Activated CD4-positive, alpha-beta T cell treated with anti-CD3 and anti-CD28 coated beads for 4 hours (primary cell): ENCODE results near the gene RBBP8NL.
A peak's percentile ranks its signal among the peaks of the same experiment; 100 is the strongest.

Source experiments
- DNase-seq, 2 donors: peaks; one replicate each; pipeline ENCODE4 v3.0.0-alpha.2; 2020

Gene RBBP8NL

DNA sequence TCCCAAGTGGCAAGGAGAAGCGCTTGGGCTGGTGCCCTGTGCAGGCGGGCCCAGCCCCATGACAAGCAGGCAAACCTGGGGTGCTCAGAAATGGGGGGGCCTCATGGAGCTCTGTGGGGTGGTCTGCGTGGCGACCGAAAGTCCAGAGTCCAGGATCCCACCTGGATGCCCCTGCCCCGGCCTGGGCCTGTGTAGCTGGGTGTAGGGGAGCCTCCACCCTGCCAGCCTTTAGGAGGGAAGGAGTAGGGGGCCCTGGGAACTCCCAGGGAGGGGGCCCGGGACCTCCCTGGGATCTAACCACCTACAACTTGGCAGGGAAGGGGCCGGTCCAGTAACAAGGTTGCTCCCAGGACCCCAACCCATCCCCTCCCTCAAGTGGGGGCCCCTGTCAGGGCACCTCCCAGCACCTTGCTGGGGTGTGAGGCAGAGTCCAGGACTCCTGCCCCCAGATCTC lies 55.7 kb downstream of the RBBP8NL start:
- DNase-seq: no peak

DNA sequence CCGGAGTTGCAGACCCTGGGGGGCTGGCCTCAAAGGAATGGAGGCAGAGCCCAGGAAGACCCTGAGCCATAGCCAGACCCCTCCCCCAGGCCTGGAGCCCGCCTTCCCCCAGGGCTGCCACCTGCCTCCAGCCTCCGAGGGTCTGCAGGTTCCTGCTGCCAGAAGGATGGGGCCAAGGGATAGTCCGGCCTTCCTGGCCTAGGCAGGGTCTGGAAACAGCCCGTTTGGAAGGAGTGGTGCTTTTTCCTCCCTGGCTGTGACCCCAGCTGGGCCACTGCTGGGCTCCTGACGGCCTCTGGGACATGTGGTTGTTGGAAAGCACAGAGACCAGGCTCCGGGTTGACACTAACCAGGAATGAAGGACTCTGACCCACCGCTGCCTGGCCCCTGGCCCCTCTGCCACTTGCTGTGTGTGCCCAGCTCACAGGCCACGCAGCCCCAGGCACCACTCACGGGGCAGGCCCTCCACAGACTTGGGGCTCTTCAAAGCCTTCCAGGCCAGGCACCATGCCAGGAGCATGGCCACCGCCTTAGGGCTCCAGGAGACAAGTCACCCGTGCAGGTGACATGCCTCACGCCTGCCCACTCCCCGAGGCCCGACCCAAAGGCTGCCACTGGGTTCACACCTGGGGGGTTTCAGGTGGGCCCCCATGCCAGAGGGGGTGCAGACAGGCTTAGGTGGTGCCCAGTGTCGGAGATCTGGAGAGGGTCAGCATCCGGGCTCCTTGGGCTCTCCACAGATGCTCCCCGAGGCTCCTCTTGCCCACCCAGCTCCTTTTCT lies 56.3 kb downstream of the RBBP8NL start:
- DNase-seq: no peak

DNA sequence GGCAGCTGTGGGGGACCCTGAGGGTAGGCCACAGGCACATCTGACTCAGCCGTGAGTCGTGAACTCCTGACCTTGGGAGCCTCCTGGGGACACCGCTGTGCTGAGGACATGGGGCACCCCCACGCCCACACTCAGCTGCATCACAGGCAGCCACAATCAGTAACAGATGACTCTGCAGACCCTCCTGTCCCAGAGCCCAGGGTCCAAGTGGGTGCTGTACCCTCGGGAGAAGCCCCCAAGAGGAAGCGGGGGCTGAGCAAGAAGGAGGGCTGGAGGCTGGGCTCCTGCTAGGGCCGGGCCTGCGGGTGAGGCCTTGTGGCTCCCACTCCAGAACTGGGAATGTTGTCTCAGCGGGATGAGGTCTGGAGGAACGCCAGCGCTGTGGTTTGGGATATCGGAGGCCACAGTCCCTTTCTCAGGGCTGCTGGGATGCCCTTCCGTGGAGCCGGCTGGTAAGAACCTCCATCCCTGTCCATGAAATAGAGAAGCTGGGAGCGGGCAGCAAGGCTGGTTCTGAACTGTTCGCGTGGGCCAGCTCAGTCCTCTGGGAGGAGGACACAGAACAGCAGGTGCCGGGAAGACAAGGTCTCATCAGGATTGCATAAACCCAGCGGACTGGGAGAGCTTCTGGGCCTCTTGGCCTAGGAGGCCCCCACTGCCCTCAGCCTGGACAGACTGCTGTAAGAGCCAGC lies 57.1 kb downstream of the RBBP8NL start:
- DNase-seq: peak in 1 of 2 donors; percentile 29

DNA sequence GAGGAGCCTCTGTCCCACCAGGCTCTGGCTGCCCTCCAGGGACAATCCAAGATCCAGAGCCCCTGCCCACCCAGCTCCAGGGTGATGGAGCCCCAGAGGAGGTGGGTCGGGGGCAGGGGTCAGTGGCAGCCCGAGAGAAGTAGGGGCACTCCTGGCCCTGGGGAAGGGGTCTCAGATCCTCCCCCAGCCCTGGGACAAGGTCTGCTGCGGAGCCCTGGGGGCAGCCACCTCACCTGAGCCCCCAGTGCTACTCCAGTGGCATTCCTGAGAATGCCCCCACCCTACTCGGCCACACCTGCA lies 57.6 kb downstream of the RBBP8NL start:
- no peak for DNase-seq

DNA sequence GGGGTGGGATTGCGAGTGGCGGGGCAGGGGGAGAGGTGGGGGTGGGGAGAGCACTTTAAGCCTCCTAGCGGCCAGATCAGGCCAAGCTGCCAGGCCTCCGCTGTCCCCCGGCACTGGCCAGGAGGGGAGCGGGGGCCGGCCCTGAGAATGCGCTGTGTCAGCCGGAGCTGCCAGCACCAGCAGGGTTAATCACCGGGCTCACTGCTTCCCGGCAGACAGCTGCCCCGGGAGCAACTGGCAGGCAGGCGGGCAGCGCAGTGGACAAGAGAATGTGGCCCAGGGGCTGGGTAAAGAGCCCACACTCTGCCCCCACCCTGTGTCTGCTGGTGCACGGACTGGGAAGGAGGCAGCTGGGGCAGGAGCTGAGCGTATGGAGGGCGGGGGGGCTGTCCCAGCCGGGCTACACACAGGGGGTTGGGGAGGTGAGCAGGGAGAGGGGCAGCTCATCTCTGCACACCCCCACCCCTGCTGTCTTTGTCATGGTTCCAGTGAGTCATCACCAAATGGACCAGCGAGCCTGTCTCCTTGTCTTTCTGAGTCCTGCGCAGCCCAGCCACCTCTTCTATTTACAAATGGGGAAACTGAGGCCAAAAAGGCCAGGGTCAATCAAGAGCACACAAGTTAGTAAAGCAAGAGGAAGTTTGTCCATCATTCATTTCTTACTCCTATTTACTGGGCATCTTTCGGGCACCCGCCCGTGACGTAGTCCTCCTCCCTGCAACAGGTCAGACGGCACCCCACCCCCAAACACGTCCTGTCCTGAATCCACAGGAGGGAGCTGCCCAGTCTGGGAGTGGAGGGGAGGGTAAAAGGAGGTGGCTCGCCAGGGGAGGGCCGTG lies 58.1 kb downstream of the RBBP8NL start:
- no peak for DNase-seq

DNA sequence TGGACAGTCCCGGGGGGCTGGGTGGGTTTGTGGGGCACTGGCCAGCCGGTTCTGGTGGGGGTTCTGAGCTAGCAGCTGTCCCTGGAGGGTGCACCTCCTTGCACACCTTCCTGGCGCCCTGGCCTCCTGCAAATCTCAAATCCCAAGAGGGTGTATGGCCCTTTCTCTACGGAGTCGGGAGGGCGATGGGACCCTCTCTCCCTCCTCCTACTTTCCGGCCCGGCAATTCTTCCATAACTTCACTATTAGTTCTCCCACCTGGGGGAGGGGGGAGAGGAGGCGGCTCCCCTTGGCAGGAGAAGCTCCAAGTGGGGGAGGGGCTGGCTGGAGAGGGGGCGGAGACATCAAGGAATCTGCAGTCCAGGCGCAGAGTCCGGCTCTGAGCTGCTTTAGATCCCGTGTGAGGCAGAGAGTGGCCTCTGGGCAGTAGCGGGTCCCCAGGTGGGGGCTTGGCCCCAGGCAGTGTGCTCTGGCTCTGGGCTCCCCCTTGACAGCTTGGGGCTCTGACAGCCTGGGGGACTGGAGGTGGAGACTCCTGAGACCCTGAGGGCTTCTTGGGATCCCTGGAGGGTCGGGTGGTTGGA lies 58.9 kb downstream of the RBBP8NL start:
- no peak for DNase-seq

DNA sequence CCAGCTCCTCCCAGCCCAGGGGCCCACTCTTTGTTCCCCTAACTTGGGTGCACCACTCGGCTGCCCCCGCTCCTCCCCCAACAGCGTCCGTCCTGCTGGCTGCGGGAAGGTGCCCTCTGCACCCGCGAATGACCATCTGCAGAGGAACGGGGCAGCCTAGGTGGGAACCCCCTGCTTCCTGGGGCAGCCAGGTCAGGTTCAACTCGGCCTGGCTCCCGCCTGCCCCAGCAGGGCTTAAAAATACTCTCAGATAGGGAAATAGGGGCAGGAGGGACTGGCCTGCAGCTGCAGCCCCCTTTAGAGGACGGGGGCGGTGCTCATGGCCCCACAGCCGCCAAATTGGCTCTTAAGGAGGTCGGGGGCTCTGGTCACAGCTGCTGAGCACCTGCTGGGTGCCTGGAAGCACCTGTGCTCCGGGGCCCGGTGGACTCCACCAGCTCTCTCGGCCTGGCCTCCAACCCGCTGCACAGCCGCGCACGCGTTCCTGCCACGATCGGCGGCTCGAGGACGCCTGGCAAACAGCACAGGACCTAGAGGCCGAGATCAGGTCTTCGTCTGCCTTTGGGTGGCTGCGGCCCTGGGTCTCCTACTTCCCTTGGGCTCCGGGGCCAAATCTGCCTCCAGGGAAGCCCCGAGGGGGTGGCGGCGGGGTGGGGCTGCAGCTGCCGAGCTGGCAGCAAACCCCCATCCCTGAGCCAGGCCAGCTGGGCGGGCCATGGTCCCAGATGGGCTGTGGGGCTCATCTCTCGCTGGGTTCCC lies 59.5 kb downstream of the RBBP8NL start:
- no peak for DNase-seq

DNA sequence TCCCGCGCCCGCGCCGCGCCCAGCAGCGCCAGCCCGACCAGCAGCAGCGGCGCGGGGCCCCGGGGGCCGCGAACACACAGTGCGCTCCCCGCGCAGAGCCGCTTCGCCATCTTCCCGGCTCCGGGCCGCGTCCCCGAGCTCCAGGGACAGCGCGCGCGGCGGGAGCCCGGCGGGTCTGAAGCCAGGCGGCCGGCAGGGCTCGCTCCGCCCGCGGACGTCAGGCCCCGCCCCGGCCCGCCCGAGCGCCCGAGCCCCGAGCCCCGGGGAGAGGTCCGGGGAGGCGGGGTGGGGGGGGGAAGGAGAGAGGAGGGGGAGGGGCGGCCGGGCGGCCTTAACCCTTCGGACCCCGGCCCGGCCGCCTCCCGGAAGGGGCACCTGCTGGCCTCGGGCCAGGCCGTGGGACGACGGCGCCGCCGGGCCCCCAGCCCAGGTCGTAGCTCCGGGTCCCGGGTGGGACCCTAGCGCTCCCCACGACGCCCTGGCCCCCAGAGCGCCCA lies 60.2 kb downstream of the RBBP8NL start, which contains the start of gene LAMA5:
Gene LAMA5 (minus strand): TSS at position 177 of the 497 bp plus-strand sequence. CDS start 67 bp downstream, at position 110.
- DNase-seq: no peak

DNA sequence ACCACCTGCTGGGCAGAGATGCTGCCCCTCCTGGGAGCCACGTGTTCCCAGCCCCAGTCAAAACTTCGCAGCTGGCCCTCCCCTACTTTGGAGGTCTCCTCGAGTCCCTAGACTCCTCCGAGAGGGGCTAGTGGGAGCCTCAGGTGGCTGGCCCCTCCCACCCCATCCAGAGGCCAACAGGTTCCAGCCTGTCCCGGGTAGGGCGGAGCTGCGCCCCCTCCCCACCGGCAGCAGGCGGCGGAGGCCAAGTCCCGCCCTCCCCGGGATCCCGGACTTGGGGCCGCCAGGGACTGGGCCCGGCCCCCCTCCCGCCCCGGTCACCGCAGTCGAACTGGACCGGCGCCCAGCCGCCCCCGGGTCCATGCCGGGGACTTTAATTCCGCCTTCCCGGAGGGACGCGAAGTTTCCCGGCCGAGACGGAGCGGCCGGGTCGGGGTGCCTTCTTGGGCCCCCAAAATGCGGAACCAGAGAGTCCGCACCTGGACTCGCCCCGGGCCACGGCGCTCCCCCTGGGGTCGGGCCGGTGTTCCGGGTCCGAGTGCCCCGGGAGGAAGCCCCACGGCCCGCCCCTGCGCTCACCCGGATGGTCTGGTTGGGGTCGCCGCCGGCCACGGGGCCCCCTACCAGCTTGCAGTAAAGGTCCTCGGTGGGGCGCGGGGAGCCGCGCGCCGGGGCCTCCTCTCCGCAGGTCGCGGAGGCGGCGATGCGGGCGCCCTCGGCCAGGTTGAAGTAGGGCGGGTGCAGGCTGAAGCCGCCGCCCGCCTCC lies 60.8 kb downstream of the RBBP8NL start:
- DNase-seq: no peak

DNA sequence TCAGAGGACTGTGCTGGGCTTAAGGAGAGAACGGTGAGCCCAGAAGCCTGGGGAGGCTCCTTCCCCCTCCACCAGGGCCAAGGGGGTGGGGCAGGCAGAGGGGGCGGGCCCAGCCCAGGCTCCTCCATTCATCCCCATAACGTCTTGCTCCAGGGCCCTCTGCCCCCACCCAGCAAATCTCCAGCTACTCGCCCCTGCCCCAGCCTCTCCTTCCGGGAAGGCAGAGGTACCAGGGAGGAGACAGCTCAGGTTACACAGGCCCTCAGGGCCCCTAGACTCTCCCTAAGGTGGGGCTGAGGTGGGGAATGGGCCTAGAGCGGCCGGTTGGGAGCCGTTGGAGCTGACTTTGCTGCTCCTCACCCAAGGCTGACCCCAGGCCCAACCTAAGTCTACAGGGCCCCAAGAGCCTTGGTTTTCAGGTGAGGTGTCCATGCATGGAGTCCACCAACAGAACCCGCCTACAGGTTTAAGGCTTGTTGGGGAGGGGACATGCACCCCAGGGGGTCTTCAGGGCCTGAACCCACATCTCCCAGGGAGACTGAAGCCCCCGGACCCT lies 61.4 kb downstream of the RBBP8NL start:
- no peak for DNase-seq

DNA sequence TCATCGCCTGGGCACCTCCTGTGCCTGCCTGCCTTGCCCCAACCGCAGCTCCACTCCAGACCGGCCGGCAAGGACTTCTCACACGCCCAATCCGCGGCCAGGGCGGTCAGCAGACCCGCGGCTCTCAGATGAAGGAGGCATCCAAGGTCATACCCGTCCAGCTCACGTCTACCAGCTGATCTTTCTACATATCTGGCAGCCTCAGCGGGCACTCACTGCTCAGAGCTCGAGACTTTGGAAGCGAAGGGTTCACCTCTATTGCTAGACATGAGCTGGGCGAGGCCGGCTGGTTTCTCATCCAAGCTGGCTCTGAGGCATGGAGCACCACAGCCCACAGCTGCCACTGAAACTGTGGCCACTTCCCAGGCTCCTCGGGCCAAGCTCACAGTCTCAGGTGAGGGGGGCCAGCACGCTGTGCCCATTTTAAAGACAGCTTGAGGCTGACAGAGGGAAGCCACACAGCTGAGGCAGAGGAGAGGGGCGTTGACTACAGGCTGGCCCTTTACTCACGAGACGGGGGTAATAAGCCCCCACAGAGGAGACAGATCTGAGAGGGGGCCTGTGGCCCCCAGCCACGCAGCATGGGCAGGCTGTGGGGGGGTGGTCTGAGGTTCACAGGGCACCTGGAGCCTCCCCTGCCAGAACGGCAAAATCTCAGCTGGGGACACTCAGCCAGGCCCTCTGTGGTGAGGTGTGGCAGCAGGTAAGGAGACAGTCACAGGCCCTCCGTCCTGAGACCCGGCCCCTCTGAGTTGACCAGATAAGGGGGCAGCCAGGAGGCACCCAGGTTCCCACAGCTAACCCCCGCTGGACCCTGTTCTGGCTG lies 62.2 kb downstream of the RBBP8NL start:
- no peak for DNase-seq

DNA sequence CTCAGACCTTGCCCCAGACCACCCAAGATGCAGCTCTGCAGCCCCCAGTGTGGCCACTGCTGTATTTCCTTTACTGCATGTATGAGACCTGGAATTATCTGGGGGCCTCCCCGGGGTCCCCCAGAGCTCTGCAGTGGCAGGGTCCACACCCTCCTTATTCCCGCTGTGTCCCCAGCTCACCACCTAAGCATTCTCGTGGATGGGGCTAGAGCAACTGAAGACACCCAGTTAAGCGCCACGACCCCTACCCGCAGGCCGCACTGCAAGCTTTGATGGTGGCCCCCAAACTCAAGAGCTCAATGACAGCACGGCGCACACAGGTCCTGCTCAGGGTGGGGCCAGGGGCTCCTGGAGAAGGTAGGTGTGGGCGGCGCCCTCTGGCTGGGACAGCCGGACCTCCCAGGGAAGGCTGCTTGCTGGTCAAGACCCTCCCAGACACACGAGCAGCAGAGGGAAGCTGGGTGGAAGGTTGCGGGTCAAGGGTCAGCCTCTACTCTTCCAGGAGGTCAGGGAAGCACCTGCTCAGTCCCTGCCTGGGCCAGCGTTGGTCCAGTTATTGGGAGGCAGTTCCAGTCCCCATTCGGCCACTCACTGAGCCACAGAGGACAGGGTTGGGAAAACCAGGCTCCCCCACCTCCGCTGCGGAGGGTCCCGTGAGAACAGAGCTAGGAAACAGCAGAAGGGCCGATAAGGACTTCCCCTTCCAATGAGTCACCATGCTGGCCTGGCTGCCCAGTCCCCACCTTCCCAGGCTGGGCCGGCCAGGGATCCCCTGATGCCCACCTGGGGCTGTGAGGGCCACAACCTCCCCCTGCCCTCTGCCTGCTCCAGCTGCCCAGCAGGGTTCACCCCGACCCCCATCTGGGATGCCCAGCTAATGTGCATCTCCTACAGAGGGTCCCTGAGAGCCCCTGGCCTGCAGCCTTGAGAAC lies 63.2 kb downstream of the RBBP8NL start:
- no peak for DNase-seq

DNA sequence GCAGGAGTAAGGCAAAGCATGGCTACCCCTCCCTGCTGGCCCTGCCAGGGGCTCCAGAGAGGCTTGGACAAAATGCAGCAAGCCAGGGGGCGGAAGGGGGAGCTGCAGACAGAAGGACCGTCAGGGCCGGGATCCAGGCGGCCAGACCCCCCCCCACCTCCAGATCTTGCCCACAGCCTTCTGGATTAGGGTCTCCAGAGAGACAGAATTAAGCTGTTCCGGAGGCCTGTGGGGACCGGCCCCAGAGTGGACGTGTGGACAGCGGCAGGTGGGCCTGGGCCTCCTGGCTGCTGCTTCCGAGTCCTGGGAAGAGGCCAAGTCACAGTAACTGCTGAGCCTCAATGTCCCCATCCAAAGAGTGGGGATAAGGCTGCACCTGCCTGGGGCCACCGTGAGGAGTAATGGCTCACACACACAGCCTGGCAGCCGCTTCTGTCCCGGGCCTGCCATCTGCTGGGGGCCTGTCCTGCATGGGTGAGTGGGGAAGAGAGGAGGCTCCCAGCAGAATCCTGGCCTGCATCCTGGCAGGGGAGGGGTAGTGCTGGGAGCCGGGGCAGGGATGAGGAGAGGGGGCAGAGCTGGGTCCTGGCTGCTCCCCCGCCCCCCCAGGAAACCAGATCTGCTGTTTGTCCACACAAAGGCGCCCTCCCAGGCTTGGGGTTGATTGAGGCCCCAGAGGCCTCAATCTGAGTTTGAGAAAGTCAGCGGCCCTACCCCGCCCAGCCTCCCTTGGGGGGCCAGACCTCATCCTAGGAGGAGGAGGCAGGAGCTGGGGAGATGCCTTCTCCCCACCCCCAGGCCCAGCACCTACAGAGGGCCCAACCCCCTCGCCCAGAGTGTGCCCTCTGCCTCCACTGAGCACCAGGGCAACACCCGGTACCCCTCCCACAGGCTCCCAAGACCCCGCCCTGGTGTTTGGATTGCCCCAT lies 64.1 kb downstream of the RBBP8NL start:
- DNase-seq: no peak

DNA sequence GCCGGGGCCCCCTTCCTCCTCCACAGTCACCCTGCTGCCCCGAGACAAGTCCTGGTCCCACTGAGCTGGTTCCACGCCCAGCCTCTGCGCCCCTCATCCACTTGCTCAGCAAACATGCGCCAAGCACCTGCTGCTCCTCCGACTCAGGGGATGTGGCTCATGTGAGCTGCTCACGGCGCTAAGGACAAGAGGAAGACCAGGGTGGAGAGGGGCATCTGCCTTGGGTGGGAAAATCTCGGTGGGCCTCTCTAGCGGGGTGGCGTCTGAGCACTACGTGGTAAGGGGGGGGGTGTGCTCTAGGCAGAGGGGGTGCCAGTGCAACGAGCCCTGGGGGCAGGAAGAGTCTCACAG lies 64.8 kb downstream of the RBBP8NL start:
- DNase-seq: no peak

DNA sequence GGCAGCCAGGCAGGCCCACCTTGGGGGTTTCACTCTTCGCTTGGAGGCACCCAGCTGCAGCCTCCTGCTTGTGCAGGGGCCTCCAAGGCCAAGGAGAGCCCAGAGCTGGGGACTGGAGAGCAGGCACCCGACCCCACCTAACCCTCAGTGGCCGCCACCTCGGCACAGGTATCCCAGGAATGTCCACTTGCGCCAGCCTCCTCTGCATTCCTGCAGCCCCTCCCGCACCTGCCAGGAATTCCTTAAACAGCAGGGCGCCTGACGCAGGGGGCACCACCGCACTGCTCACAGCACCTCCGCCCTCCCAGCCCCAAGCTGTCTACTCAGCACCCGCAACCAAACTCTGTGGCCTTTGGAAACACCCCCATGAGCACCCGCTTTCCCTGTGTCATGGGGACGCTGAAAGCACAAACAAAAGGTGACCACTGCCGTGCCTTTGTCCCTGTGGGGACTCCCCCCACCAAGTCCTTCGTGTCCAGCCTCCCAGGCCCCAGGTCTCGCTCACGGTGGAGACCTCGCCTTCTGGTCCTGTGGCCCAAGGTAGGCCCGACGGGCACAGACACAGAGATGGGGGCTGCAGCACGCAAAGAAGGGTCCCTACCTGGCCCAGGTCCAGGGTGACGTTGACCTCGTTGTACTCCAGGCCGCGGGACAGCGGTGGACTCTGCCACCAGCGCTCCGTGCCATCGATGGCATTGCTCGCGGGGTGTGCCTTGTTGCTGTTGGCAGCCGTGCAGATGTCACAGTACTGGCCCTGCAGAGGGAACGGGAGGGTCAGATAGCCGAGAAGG lies 65.3 kb downstream of the RBBP8NL start:
- DNase-seq: no peak

DNA sequence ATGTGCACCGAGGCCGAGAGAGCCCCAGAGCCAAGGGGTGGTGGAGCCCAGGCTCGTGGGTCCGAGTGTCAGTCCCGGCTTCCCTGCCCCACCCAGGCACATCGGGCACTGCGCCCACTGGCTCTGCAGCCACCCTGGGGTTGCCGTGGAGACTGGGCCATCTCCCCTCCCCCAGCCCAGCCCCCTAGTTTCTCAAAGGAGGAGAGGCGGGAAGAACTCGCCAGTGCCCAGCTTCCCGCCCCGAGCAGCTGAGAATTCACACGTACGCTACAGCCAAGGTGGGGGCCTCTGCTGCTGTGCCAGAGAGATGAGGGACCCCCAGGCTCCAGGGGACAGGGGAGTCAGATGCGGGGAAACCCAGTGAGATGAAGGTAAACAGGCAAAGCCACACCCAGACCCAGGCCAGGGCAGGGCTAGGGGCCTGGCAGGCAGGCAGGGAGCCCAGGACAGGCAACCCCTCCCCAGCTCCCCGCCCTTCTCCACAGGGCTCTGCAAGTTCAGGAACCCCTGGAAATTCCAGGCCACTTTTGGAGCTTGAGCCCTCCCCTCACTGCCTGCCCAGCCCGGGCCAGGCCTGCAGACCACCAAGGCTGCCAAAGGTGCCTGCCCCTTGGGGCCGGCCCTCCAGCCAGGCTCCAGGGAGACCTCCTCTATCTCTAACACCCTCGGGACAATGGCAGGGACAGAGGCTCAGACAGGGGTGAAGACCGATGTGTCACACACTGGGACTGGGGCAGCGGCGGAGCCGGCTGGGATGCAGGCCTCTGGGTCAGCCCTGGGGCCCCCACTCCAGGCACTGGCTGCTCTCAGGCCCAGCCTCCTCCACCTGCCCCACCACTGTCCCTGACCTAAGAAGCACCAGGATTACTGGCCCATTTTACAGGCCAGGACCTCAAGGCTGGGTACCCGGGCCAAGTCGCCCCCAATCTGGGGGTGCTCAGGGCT lies 66.2 kb downstream of the RBBP8NL start:
- DNase-seq: no peak
